ENCODE measurements around the gene JHY.

JHY gene

DNA sequence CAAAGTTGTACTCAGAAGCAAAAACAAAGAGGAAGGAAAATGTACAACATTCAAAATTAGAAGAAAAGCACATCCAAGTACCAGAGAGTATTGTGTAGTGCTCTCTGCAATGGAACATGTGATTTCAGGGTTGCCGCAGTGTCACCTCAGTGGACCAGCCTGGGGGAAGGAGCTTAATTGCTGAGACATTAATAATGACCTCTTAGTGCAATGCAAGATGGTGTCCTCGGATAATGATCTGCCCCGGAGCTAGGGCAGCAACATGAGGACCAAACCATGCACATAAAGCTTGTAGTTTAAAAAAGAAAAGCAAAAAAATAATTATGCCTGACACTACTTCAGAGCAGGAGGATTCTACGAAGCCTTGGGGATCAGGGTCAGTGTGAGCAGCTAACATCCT lies 11.3 kb upstream of the JHY start:
- no peaks in the 10 kb centered on the region for H3K4me1 ChIP-seq (ENCODE audit: control insufficient read depth in 1 of 2, insufficient read depth in 2 of 2, low read length in 2 of 2)
- no peak overlapping the region for H3K27ac ChIP-seq (ENCODE audit: low read depth, low read length)
- no peak overlapping the region for H3K4me3 ChIP-seq (ENCODE audit: low read depth in 1 of 2, low read length in 2 of 2)
- H3K36me3 ChIP-seq (ENCODE audit: control insufficient read depth in 1 of 2, insufficient read depth in 2 of 2, low read length in 2 of 2) = no peaks in the 10 kb centered on the region
- H3K9me3 ChIP-seq (ENCODE audit: control insufficient read depth in 1 of 2, low read length in 2 of 2) = no peaks in the 10 kb centered on the region
- peaks cover 0 to 9% of the 10 kb centered on the region in 2 donors for H3K27me3 ChIP-seq (ENCODE audit: control insufficient read depth in 1 of 2, insufficient read depth in 2 of 2, low read length in 2 of 2)
- H3K9ac ChIP-seq (ENCODE audit: low read depth in 1 of 2, low read length in 2 of 2) = no peak overlapping the region

DNA sequence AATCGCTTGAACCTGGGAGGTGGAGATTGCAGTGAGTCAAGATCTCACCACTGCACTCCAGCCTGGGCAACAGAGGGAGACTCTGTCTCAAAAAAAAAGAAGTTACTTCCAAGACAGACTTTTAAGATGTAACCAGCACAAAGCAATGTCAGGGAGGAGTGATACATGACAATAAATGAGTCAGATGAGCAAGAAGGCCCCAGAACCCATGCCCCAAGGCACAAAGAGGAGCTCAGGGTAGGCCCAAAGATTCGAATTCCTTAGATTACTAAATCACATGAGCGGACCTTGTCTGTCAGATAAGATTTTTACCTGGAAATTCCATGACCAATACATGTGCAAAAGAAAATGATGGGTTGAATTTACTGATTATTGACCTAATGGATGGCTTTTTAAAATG lies 10.5 kb upstream of the JHY start:
- no peak overlapping the region for H3K9ac ChIP-seq (ENCODE audit: low read depth in 1 of 2, low read length in 2 of 2)
- no peak overlapping the region for H3K27ac ChIP-seq (ENCODE audit: low read depth, low read length)
- no peak overlapping the region for H3K4me3 ChIP-seq (ENCODE audit: low read depth in 1 of 2, low read length in 2 of 2)
- no peaks in the 10 kb centered on the region for H3K9me3 ChIP-seq (ENCODE audit: control insufficient read depth in 1 of 2, low read length in 2 of 2)
- peaks cover 0 to 8% of the 10 kb centered on the region in 2 donors for H3K27me3 ChIP-seq (ENCODE audit: control insufficient read depth in 1 of 2, insufficient read depth in 2 of 2, low read length in 2 of 2)
- H3K4me1 ChIP-seq (ENCODE audit: control insufficient read depth in 1 of 2, insufficient read depth in 2 of 2, low read length in 2 of 2) = no peaks in the 10 kb centered on the region
- H3K36me3 ChIP-seq (ENCODE audit: control insufficient read depth in 1 of 2, insufficient read depth in 2 of 2, low read length in 2 of 2) = no peaks in the 10 kb centered on the region

DNA sequence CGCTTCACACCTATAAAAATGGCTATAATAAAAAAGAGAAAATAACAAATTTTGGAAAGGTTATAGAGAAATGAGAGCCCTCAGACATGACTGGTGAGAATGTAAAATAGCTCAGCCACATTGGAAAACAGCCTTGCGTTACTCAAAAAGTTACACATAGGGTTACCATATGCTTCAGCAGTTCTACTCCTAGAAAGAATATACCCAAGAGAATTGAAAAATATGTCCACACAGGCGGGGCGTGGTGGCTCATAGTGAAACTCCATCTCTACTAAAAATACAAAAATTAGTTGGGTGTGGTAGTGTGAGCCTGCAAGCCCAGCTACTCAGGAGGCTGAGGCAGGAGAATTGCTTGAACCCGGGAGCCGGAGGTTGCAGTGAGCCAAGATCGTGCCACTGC lies 7.6 kb upstream of the JHY start:
- Histone ChIP-seq H3K27ac (ENCODE audit: low read depth, low read length) (no peak overlapping the region), H3K9ac (ENCODE audit: low read depth in 1 of 2, low read length in 2 of 2) (no peak overlapping the region), H3K27me3 (ENCODE audit: control insufficient read depth in 1 of 2, insufficient read depth in 2 of 2, low read length in 2 of 2) (peaks cover 0 to 5% of the 10 kb centered on the region in 2 donors), H3K36me3 (ENCODE audit: control insufficient read depth in 1 of 2, insufficient read depth in 2 of 2, low read length in 2 of 2) (no peaks in the 10 kb centered on the region), H3K4me1 (ENCODE audit: control insufficient read depth in 1 of 2, insufficient read depth in 2 of 2, low read length in 2 of 2) (no peaks in the 10 kb centered on the region), H3K4me3 (ENCODE audit: low read depth in 1 of 2, low read length in 2 of 2) (no peak overlapping the region), H3K9me3 (ENCODE audit: control insufficient read depth in 1 of 2, low read length in 2 of 2) (no peaks in the 10 kb centered on the region)

DNA sequence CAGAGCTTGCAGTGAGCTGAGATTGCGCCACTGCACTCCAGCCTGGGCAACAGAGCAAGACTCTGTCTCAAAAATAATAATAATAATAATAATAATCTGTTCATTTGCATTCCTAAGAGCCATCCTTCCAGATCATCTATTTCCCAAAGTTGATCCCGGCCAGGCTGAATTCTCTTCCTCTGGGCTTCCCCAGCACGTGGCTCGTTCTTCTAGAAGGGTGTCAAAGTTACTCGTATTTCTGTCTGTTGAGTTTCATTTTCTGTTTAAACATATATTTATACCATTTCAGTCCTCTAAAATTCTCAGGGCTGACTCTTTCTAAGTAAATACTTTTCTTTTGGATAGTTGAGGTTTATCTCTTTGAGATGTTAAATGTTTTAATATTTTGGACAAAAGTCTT lies 4.8 kb upstream of the JHY start:
- Histone ChIP-seq H3K9ac (ENCODE audit: low read depth in 1 of 2, low read length in 2 of 2) (no peak overlapping the region), H3K36me3 (ENCODE audit: control insufficient read depth in 1 of 2, insufficient read depth in 2 of 2, low read length in 2 of 2) (no peaks in the 10 kb centered on the region), H3K27me3 (ENCODE audit: control insufficient read depth in 1 of 2, insufficient read depth in 2 of 2, low read length in 2 of 2) (peaks cover 0 to 22% of the 10 kb centered on the region in 2 donors), H3K27ac (ENCODE audit: low read depth, low read length) (no peak overlapping the region), H3K4me1 (ENCODE audit: control insufficient read depth in 1 of 2, insufficient read depth in 2 of 2, low read length in 2 of 2) (no peaks in the 10 kb centered on the region), H3K9me3 (ENCODE audit: control insufficient read depth in 1 of 2, low read length in 2 of 2) (no peaks in the 10 kb centered on the region), H3K4me3 (ENCODE audit: low read depth in 1 of 2, low read length in 2 of 2) (no peak overlapping the region)

- H3K4me3 ChIP-seq (ENCODE audit: low read depth in 1 of 2, low read length in 2 of 2) = no peak overlapping the region
- no peak overlapping the region for H3K9ac ChIP-seq (ENCODE audit: low read depth in 1 of 2, low read length in 2 of 2)
- H3K36me3 ChIP-seq (ENCODE audit: control insufficient read depth in 1 of 2, insufficient read depth in 2 of 2, low read length in 2 of 2) = no peaks in the 10 kb centered on the region
- no peaks in the 10 kb centered on the region for H3K9me3 ChIP-seq (ENCODE audit: control insufficient read depth in 1 of 2, low read length in 2 of 2)
- H3K27me3 ChIP-seq (ENCODE audit: control insufficient read depth in 1 of 2, insufficient read depth in 2 of 2, low read length in 2 of 2) = peaks cover 0 to 27% of the 10 kb centered on the region in 2 donors
- H3K27ac ChIP-seq (ENCODE audit: low read depth, low read length) = no peak overlapping the region
- H3K4me1 ChIP-seq (ENCODE audit: control insufficient read depth in 1 of 2, insufficient read depth in 2 of 2, low read length in 2 of 2) = peaks cover 0 to 7% of the 10 kb centered on the region in 2 donors
Measured at GRCh38 chr11:122879785-122880184, 2.8 kb upstream of the JHY start.

DNA sequence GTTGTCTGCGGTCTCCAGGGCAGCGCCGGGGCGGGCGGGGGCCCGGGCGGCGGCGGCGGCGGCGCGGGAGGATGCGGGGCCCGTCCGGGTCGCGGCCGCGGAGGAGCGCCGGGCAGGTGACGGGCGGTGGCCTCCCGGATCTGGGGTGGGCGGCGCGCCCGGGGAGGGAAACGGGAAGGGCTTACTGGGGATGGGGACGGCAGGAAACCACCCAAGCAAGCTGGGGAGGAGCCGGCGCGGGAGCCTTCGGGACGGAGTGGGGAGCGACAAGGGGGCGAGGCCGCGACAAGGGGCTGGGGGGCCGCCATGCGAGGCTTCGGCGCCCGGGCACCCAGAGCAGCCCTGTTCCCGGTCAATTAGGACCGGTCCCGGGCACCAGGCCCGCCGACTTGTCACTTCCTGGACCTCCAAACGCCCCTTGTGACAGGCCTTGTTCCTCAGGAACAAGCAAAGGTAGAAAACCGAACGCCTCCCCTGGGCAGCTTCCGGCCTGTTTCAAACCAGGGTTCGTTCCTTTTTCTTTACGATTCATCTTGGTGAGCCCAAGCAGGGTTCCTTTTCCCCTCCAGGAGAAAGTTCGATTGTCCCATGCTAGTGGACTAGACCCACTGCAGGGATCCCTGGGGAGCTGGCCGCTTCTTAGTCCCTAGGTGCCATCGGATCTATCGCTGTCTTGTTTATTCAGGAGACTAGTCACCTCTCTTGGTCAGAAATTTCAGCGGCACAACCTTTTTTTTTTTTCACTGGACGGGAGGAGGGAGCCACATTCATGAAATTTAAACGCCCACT lies 492 bp downstream of the JHY start:
- H3K9ac ChIP-seq (ENCODE audit: low read depth in 1 of 2, low read length in 2 of 2) = peak overlapping the region; percentile 27 to 56
- H3K36me3 ChIP-seq (ENCODE audit: control insufficient read depth in 1 of 2, insufficient read depth in 2 of 2, low read length in 2 of 2) = no peaks in the 10 kb centered on the region
- H3K4me3 ChIP-seq (ENCODE audit: low read depth in 1 of 2, low read length in 2 of 2) = peak overlapping the region; percentile 65 to 76
- peaks cover 0 to 7% of the 10 kb centered on the region in 2 donors for H3K4me1 ChIP-seq (ENCODE audit: control insufficient read depth in 1 of 2, insufficient read depth in 2 of 2, low read length in 2 of 2)
- H3K27me3 ChIP-seq (ENCODE audit: control insufficient read depth in 1 of 2, insufficient read depth in 2 of 2, low read length in 2 of 2) = peaks cover 0 to 27% of the 10 kb centered on the region in 2 donors
- H3K27ac ChIP-seq (ENCODE audit: low read depth, low read length) = peak overlapping the region; percentile 73
- no peaks in the 10 kb centered on the region for H3K9me3 ChIP-seq (ENCODE audit: control insufficient read depth in 1 of 2, low read length in 2 of 2)

- no peak overlapping the region for H3K27ac ChIP-seq (ENCODE audit: low read depth, low read length)
- no peaks in the 10 kb centered on the region for H3K36me3 ChIP-seq (ENCODE audit: control insufficient read depth in 1 of 2, insufficient read depth in 2 of 2, low read length in 2 of 2)
- peaks cover 0 to 27% of the 10 kb centered on the region in 2 donors for H3K27me3 ChIP-seq (ENCODE audit: control insufficient read depth in 1 of 2, insufficient read depth in 2 of 2, low read length in 2 of 2)
- no peaks in the 10 kb centered on the region for H3K9me3 ChIP-seq (ENCODE audit: control insufficient read depth in 1 of 2, low read length in 2 of 2)
- peaks cover 0 to 7% of the 10 kb centered on the region in 2 donors for H3K4me1 ChIP-seq (ENCODE audit: control insufficient read depth in 1 of 2, insufficient read depth in 2 of 2, low read length in 2 of 2)
- peak overlapping the region; percentile 65 to 76 for H3K4me3 ChIP-seq (ENCODE audit: low read depth in 1 of 2, low read length in 2 of 2)
- peak overlapping the region in 1 of 2 donors; percentile 56 for H3K9ac ChIP-seq (ENCODE audit: low read depth in 1 of 2, low read length in 2 of 2)
Measured at GRCh38 chr11:122883646-122883979, 1.1 kb downstream of the JHY start.

DNA sequence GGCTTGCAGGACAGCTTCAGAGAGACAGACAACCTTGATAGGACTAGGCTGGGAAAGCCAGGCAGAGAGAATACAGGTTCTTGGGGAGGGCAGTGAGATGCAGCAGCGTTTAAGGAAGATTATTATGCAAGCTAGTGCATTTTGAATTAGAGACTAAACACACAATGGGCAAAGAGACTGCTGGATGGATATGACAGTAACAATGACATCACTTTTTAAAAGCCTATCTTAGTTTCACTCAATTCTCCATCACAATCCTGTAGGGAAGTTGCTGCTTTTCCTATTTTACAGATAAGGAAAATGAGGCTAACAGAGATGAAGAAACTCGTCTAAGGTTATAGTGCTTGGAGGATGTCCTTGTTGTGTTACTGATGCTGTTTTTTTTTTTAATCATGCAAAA lies 5.6 kb downstream of the JHY start:
- Histone ChIP-seq H3K9ac (ENCODE audit: low read depth in 1 of 2, low read length in 2 of 2) (no peak overlapping the region), H3K4me3 (ENCODE audit: low read depth in 1 of 2, low read length in 2 of 2) (no peak overlapping the region), H3K27me3 (ENCODE audit: control insufficient read depth in 1 of 2, insufficient read depth in 2 of 2, low read length in 2 of 2) (peaks cover 0 to 5% of the 10 kb centered on the region in 2 donors), H3K27ac (ENCODE audit: low read depth, low read length) (no peak overlapping the region), H3K4me1 (ENCODE audit: control insufficient read depth in 1 of 2, insufficient read depth in 2 of 2, low read length in 2 of 2) (peaks cover 0 to 7% of the 10 kb centered on the region in 2 donors), H3K36me3 (ENCODE audit: control insufficient read depth in 1 of 2, insufficient read depth in 2 of 2, low read length in 2 of 2) (no peaks in the 10 kb centered on the region), H3K9me3 (ENCODE audit: control insufficient read depth in 1 of 2, low read length in 2 of 2) (no peaks in the 10 kb centered on the region)

DNA sequence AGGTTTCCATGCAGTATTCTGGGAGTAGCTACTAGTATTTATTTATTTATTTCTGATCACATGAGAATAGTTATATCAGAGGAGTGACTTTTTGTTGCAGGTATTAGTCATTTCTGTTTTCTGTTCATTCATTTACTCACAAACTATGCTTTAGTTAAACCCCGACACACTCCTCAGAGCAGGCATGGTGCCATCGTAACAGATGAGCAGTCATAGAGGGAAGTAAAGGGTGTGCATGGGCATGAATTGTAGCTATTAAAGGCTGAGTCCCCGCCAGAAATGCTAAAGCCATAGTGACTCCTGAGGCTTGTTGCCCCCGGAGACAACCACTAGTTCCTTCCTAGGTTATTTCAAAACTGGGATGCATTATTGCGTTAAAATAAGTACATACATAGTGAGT lies 10.6 kb downstream of the JHY start:
- no peak overlapping the region for H3K27ac ChIP-seq (ENCODE audit: low read depth, low read length)
- no peak overlapping the region for H3K4me3 ChIP-seq (ENCODE audit: low read depth in 1 of 2, low read length in 2 of 2)
- H3K36me3 ChIP-seq (ENCODE audit: control insufficient read depth in 1 of 2, insufficient read depth in 2 of 2, low read length in 2 of 2) = no peaks in the 10 kb centered on the region
- no peaks in the 10 kb centered on the region for H3K9me3 ChIP-seq (ENCODE audit: control insufficient read depth in 1 of 2, low read length in 2 of 2)
- no peaks in the 10 kb centered on the region for H3K27me3 ChIP-seq (ENCODE audit: control insufficient read depth in 1 of 2, insufficient read depth in 2 of 2, low read length in 2 of 2)
- H3K9ac ChIP-seq (ENCODE audit: low read depth in 1 of 2, low read length in 2 of 2) = no peak overlapping the region
- no peaks in the 10 kb centered on the region for H3K4me1 ChIP-seq (ENCODE audit: control insufficient read depth in 1 of 2, insufficient read depth in 2 of 2, low read length in 2 of 2)

- Histone ChIP-seq H3K27me3 (ENCODE audit: control insufficient read depth in 1 of 2, insufficient read depth in 2 of 2, low read length in 2 of 2) (no peaks in the 10 kb centered on the region), H3K9me3 (ENCODE audit: control insufficient read depth in 1 of 2, low read length in 2 of 2) (no peaks in the 10 kb centered on the region), H3K4me3 (ENCODE audit: low read depth in 1 of 2, low read length in 2 of 2) (no peak overlapping the region), H3K4me1 (ENCODE audit: control insufficient read depth in 1 of 2, insufficient read depth in 2 of 2, low read length in 2 of 2) (no peaks in the 10 kb centered on the region), H3K27ac (ENCODE audit: low read depth, low read length) (no peak overlapping the region), H3K9ac (ENCODE audit: low read depth in 1 of 2, low read length in 2 of 2) (no peak overlapping the region), H3K36me3 (ENCODE audit: control insufficient read depth in 1 of 2, insufficient read depth in 2 of 2, low read length in 2 of 2) (no peaks in the 10 kb centered on the region)
Measured at GRCh38 chr11:122895563-122895962, 13.0 kb downstream of the JHY start.

Data from duodenal mucosa (tissue), 2 donors.